ENCODE measurements around the gene CRB1.

DNA sequence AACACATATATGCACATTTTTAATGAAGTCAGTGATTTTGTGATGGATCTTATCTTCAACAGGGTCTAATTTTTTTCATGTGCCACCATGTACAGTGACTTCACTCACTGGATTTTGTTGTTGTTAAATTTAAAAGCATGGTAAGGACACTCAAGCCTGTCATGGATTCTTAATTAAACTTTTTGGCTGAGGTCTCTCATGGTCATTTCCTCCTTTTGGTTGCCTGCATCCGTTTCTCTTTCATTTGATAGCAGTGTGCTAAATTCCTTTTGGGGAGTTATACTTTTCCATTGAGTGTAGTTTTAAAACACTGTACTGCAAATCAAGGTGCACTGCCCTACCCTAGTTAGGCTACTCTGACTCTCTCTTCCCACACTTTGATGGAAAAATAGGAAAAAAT is 13.2 kb upstream of the CRB1 start:
- TF ChIP-seq, protein P1, sequence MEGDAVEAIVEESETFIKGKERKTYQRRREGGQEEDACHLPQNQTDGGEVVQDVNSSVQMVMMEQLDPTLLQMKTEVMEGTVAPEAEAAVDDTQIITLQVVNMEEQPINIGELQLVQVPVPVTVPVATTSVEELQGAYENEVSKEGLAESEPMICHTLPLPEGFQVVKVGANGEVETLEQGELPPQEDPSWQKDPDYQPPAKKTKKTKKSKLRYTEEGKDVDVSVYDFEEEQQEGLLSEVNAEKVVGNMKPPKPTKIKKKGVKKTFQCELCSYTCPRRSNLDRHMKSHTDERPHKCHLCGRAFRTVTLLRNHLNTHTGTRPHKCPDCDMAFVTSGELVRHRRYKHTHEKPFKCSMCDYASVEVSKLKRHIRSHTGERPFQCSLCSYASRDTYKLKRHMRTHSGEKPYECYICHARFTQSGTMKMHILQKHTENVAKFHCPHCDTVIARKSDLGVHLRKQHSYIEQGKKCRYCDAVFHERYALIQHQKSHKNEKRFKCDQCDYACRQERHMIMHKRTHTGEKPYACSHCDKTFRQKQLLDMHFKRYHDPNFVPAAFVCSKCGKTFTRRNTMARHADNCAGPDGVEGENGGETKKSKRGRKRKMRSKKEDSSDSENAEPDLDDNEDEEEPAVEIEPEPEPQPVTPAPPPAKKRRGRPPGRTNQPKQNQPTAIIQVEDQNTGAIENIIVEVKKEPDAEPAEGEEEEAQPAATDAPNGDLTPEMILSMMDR (conservative IDR thresholded peaks at IDR 0.05; ENCODE audit: low read depth in 2 of 2) = no peak
- no peak for TF ChIP-seq POLR2AphosphoS5 (IDR thresholded peaks at IDR 0.05; ENCODE audit: low read depth)
- no peak for TF ChIP-seq EZH2phosphoT487 (IDR thresholded peaks at IDR 0.05; ENCODE audit: unreplicated experiment)
- TF ChIP-seq, protein P2, sequence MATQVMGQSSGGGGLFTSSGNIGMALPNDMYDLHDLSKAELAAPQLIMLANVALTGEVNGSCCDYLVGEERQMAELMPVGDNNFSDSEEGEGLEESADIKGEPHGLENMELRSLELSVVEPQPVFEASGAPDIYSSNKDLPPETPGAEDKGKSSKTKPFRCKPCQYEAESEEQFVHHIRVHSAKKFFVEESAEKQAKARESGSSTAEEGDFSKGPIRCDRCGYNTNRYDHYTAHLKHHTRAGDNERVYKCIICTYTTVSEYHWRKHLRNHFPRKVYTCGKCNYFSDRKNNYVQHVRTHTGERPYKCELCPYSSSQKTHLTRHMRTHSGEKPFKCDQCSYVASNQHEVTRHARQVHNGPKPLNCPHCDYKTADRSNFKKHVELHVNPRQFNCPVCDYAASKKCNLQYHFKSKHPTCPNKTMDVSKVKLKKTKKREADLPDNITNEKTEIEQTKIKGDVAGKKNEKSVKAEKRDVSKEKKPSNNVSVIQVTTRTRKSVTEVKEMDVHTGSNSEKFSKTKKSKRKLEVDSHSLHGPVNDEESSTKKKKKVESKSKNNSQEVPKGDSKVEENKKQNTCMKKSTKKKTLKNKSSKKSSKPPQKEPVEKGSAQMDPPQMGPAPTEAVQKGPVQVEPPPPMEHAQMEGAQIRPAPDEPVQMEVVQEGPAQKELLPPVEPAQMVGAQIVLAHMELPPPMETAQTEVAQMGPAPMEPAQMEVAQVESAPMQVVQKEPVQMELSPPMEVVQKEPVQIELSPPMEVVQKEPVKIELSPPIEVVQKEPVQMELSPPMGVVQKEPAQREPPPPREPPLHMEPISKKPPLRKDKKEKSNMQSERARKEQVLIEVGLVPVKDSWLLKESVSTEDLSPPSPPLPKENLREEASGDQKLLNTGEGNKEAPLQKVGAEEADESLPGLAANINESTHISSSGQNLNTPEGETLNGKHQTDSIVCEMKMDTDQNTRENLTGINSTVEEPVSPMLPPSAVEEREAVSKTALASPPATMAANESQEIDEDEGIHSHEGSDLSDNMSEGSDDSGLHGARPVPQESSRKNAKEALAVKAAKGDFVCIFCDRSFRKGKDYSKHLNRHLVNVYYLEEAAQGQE (IDR thresholded peaks at IDR 0.05; ENCODE audit: unreplicated experiment) = no peak
- TF ChIP-seq EZH2 (IDR thresholded peaks at IDR 0.05; ENCODE audit: low read depth, unreplicated experiment) = no peak
- TF ChIP-seq ZNF114 (CRISPR knock-in tag; IDR thresholded peaks at IDR 0.05) = no peak
- no peak for TF ChIP-seq CREB1 (CRISPR knock-in tag; IDR thresholded peaks at IDR 0.05; ENCODE audit: low read depth)
- TF ChIP-seq, protein P3, sequence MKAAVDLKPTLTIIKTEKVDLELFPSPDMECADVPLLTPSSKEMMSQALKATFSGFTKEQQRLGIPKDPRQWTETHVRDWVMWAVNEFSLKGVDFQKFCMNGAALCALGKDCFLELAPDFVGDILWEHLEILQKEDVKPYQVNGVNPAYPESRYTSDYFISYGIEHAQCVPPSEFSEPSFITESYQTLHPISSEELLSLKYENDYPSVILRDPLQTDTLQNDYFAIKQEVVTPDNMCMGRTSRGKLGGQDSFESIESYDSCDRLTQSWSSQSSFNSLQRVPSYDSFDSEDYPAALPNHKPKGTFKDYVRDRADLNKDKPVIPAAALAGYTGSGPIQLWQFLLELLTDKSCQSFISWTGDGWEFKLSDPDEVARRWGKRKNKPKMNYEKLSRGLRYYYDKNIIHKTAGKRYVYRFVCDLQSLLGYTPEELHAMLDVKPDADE (IDR thresholded peaks at IDR 0.05) = no peak
